Measurements from ENCODE around the gene ADAM22. TPM values are rescaled to one million over a fixed set of nuclear protein-coding genes. Genes with fewer than 3 reads are reported as not detected.
"Not testable (repeated sequence)": the region's sequence is repeated elsewhere in the genome, so short reads cannot be mapped to it uniquely, and the experiment has no call there.

Gene ADAM22
- total and polyA plus RNA-seq, 2 experiments from 2014 or later: 1.6 to 9.8 TPM

DNA sequence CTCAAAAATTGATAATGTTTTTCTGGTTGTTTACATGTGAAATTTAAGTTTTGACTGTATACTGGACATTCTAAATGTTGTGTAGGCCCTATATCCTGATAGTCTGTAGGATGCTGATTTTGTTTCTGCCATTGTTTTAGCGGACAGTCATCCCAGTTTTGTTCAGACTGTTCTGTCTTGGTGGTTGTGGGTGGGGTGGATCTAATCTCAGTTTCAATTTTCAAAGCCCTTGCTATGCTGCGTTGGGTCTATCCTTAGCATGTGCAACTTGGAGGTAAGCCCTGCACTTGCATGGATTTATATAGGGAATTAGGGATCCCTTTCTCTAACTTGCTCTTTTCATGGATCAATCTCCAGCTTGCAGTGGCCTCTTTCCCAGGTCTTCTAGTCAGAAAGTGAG, 38.7 kb upstream of the ADAM22 start:
- H3K4me1 ChIP-seq (ENCODE audit: insufficient read depth): no peaks in the 10 kb centered on the region
- no peaks in the 10 kb centered on the region for H3K79me2 ChIP-seq
- H4K20me1 ChIP-seq (ENCODE audit: insufficient read depth, poor library complexity, severe bottlenecking): no peaks in the 10 kb centered on the region
- no peaks in the 10 kb centered on the region for H3K27me3 ChIP-seq
- no peaks in the 10 kb centered on the region for H3K9me2 ChIP-seq (replicated peaks; ENCODE audit: insufficient read depth)
- no peak overlapping the region for H3K27ac ChIP-seq
- H3K36me3 ChIP-seq (replicated peaks; ENCODE audit: insufficient read depth, low read depth): no peaks in the 10 kb centered on the region
- DNase-seq (ENCODE audit: low spot score): no peak
- no peak overlapping the region for H3K4me2 ChIP-seq
- 90% methylated on average over 2 of the region's 2 CpGs for WGBS (ENCODE audit: low lambda C conversion rate, missing lambda C conversion rate)
- H3K4me3 ChIP-seq: no peak overlapping the region
- no peak overlapping the region for H2AFZ ChIP-seq
- H3K9me3 ChIP-seq (ENCODE audit: low read depth): no peaks in the 10 kb centered on the region
- no peak for TF ChIP-seq EZH2phosphoT487 (IDR thresholded peaks at IDR 0.05; ENCODE audit: low read depth, severe bottlenecking, unreplicated experiment)
- TF ChIP-seq, protein P1, sequence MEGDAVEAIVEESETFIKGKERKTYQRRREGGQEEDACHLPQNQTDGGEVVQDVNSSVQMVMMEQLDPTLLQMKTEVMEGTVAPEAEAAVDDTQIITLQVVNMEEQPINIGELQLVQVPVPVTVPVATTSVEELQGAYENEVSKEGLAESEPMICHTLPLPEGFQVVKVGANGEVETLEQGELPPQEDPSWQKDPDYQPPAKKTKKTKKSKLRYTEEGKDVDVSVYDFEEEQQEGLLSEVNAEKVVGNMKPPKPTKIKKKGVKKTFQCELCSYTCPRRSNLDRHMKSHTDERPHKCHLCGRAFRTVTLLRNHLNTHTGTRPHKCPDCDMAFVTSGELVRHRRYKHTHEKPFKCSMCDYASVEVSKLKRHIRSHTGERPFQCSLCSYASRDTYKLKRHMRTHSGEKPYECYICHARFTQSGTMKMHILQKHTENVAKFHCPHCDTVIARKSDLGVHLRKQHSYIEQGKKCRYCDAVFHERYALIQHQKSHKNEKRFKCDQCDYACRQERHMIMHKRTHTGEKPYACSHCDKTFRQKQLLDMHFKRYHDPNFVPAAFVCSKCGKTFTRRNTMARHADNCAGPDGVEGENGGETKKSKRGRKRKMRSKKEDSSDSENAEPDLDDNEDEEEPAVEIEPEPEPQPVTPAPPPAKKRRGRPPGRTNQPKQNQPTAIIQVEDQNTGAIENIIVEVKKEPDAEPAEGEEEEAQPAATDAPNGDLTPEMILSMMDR (IDR thresholded peaks at IDR 0.05; ENCODE audit: poor library complexity): no peak
- TF ChIP-seq EZH2 (IDR thresholded peaks at IDR 0.05; ENCODE audit: borderline replicate concordance): no peak

DNA sequence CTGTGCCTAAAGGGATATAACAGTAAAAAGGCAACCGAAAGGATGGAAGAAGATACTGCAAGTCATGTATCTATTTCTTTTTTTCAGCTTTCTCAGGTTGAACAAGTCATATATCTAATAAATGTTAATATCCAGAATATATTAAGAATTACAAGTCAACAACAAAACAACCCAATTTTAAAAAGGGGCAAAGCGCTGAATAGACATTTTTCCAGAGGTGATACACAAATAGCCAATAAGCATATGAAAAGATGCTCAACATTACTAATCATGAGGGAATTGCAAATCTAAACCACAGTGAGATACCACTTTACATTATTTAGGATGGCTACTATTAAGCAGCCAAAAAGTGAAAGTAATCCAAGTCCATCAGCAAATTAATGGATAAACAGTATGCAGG, 34.8 kb upstream of the ADAM22 start:
- Histone ChIP-seq H3K36me3 (replicated peaks; ENCODE audit: insufficient read depth, low read depth) (no peaks in the 10 kb centered on the region), H4K20me1 (ENCODE audit: insufficient read depth, poor library complexity, severe bottlenecking) (no peaks in the 10 kb centered on the region), H3K4me1 (ENCODE audit: insufficient read depth) (no peaks in the 10 kb centered on the region), H3K9me3 (ENCODE audit: low read depth) (no peaks in the 10 kb centered on the region), H3K4me2 (no peak overlapping the region), H3K79me2 (no peaks in the 10 kb centered on the region), H3K27ac (no peak overlapping the region), H3K27me3 (no peaks in the 10 kb centered on the region), H2AFZ (no peak overlapping the region), H3K9me2 (replicated peaks; ENCODE audit: insufficient read depth) (no peaks in the 10 kb centered on the region), H3K4me3 (no peak overlapping the region)
- TF ChIP-seq, protein P1 (IDR thresholded peaks at IDR 0.05; ENCODE audit: poor library complexity): no peak
- TF ChIP-seq EZH2 (IDR thresholded peaks at IDR 0.05; ENCODE audit: borderline replicate concordance) (no peak), EZH2phosphoT487 (IDR thresholded peaks at IDR 0.05; ENCODE audit: low read depth, severe bottlenecking, unreplicated experiment) (no peak)
- 97% methylated on average over 2 of the region's 2 CpGs for WGBS (ENCODE audit: low lambda C conversion rate, missing lambda C conversion rate)
- no peak for DNase-seq (ENCODE audit: low spot score)

DNA sequence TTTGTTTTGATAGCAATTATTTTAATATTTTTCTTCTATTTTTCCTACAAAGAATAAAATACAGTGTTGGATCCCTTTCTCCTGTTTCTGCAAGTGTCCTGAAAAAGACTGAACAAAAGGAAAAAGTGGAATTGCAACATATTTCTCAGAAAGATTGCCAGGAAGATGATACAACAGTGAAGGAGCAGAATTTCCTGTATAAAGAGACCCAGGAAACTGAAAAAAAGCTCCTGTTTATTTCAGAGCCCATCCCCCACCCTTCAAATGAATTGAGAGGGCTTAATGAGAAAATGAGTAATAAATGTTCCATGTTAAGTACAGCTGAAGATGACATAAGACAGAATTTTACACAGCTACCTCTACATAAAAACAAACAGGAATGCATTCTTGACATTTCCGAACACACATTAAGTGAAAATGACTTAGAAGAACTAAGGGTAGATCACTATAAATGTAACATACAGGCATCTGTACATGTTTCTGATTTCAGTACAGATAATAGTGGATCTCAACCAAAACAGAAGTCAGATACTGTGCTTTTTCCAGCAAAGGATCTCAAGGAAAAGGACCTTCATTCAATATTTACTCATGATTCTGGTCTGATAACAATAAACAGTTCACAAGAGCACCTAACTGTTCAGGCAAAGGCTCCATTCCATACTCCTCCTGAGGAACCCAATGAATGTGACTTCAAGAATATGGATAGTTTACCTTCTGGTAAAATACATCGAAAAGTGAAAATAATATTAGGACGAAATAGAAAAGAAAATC, 26.7 kb upstream of the ADAM22 start:
- H4K20me1 ChIP-seq (ENCODE audit: insufficient read depth, poor library complexity, severe bottlenecking); H2AFZ ChIP-seq; H3K36me3 ChIP-seq (replicated peaks; ENCODE audit: insufficient read depth, low read depth); H3K27ac ChIP-seq; H3K9me2 ChIP-seq (replicated peaks; ENCODE audit: insufficient read depth); H3K4me3 ChIP-seq; H3K9me3 ChIP-seq (ENCODE audit: low read depth); H3K4me1 ChIP-seq (ENCODE audit: insufficient read depth); H3K79me2 ChIP-seq; H3K27me3 ChIP-seq; H3K4me2 ChIP-seq; DNase-seq (ENCODE audit: low spot score): not testable (repeated sequence)
- WGBS (ENCODE audit: low lambda C conversion rate, missing lambda C conversion rate): 93% methylated on average over 3 of the region's 3 CpGs

DNA sequence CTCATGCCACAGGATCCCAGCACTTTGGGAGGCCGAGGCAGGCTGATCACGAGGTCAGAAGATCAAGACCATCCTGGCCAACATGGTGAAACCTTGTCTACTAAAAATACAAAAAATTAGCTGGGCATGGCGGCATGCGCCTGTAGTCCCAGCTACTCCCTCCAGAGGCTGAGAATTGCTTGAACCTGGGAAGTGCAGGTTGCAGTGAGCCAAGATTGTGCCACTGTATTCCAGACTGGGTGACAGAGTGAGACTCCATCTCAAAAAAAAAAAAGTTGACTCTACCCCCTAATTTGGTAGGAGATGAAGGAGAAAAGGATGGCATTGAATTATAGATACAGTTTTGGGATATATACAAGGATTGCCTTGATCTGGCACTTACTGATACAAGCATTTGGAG, 25.2 kb upstream of the ADAM22 start:
- H3K9me3 ChIP-seq (ENCODE audit: low read depth); H2AFZ ChIP-seq; DNase-seq (ENCODE audit: low spot score); H3K9me2 ChIP-seq (replicated peaks; ENCODE audit: insufficient read depth); H3K4me2 ChIP-seq; H3K27me3 ChIP-seq; H3K4me1 ChIP-seq (ENCODE audit: insufficient read depth); H3K4me3 ChIP-seq; H3K79me2 ChIP-seq; H4K20me1 ChIP-seq (ENCODE audit: insufficient read depth, poor library complexity, severe bottlenecking); H3K36me3 ChIP-seq (replicated peaks; ENCODE audit: insufficient read depth, low read depth); H3K27ac ChIP-seq: not testable (repeated sequence)
- 98% methylated on average over 4 of the region's 4 CpGs for WGBS (ENCODE audit: low lambda C conversion rate, missing lambda C conversion rate)

Measured in hepatocyte (in vitro differentiated cells).